AG04450 (cell line): Measurements from ENCODE around the gene SLX9. TPM values are rescaled to one million over a fixed set of nuclear protein-coding genes. Genes with fewer than 3 reads are reported as not detected.

ENCODE experiments used
- CTCF ChIA-PET: fragments of 300-600, 350-600 bp; formaldehyde crosslinking; extraction: SDS; loops from one replicate; lab custom pipeline; 2022; ENCODE audit warnings: antibody characterized with exemption, inconsistent platforms; lab: Charles Lee
- POLR2A ChIA-PET: fragments of 350-600 bp; formaldehyde crosslinking; extraction: SDS; loops from one replicate; lab custom pipeline; 2021; ENCODE audit warnings: antibody characterized with exemption, inconsistent platforms; lab: Yijun Ruan, JAX
- DNase-seq: peaks from one replicate; pipeline ENCODE4 v3.0.0-alpha.2; 2011; ENCODE audit warnings: low read depth, low spot score
- H3K27ac ChIP-seq: one replicate; pipeline ENCODE4 v1.5.1; 2012; ENCODE audit warnings: low read depth, low read length, control low read depth
- H3K27me3 ChIP-seq: one replicate; pipeline ENCODE4 v1.6.0; 2012; ENCODE audit warnings: low read length; ENCODE audit not compliant: control insufficient read depth, insufficient read depth
- H3K4me3 ChIP-seq: 2 replicates; pipeline ENCODE4 v1.5.1; 2011; ENCODE audit warnings: mild to moderate bottlenecking, low read depth, low read length, control low read depth
- H3K9me3 ChIP-seq: 2 replicates; pipeline ENCODE4 v1.5.1; 2012; ENCODE audit warnings: low read length; ENCODE audit not compliant: control insufficient read depth, insufficient read depth
- polyA plus RNA-seq: library from polyadenylated mRNA; depleted of rRNA; stranded (reverse); fragments of >200 nt; gene quantifications from 2 replicates; pipeline ENCODE4 v1.2.3, GENCODE V29; 2011
- TF ChIP-seq, protein P1 (sequence below): IDR thresholded peaks from 2 replicates; pipeline ENCODE4 v1.5.1; 2011; ENCODE audit warnings: low read depth, low read length, control low read depth, inconsistent platforms

The SLX9 gene
- polyA plus RNA-seq, 1 experiment: 11.4 TPM

GRCh38 chr21:44947930-44948331 is 8.1 kb downstream of the SLX9 start:
- CTCF ChIA-PET: interaction anchor here (0.8 to 12.7 kb wide), 3 partner anchors 14 to 191 kb away, joined by 7 to 202 read pairs (median 63); no protein-coding TSS in a partner anchor
- POLR2A ChIA-PET: interaction anchor here (1.2 kb wide), 1 partner anchor 128 kb away, joined by 4 read pairs; no protein-coding TSS in a partner anchor
- Histone ChIP-seq H3K4me3 (no peak overlapping the region), H3K27me3 (no peaks in the 10 kb centered on the region), H3K27ac (no peak overlapping the region), H3K9me3 (no peaks in the 10 kb centered on the region; the same call in 1 of the 2 replicates)
- TF ChIP-seq, protein P1, sequence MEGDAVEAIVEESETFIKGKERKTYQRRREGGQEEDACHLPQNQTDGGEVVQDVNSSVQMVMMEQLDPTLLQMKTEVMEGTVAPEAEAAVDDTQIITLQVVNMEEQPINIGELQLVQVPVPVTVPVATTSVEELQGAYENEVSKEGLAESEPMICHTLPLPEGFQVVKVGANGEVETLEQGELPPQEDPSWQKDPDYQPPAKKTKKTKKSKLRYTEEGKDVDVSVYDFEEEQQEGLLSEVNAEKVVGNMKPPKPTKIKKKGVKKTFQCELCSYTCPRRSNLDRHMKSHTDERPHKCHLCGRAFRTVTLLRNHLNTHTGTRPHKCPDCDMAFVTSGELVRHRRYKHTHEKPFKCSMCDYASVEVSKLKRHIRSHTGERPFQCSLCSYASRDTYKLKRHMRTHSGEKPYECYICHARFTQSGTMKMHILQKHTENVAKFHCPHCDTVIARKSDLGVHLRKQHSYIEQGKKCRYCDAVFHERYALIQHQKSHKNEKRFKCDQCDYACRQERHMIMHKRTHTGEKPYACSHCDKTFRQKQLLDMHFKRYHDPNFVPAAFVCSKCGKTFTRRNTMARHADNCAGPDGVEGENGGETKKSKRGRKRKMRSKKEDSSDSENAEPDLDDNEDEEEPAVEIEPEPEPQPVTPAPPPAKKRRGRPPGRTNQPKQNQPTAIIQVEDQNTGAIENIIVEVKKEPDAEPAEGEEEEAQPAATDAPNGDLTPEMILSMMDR: no peak
- no peak for DNase-seq

DNA sequence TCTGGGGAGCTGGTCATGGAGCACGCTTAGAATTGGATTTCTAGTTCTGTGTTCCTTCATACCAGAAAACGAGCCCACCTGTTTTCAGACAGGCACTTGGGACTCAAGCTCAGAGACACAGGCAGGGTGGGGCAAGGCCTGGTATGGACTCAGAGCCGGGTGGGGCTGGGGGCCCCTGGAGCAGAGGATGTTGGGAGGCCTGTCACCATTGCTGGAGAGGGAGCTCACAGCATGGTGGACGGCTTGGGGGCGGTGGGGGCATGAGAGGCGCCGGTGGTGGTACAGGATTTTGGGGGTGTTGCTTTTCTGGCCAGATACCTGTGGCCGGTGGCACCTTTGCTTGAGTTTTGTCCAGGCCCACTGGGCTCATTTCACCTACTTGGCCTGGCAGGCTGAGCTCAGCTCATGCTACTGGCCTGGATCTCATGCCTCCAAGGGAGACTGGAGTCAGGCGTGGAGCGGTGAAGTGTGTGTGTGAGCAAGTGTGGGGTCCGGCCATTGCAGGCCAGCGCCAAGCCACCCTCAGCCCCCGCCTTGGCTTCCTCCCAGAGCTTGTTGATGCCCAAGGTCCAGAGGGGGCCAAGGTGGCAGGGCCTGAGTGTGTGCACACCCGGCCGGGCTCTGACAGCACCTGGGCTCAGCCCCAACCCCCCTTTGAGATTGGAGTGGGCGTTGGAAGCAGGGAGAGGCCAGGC is 8.7 kb downstream of the SLX9 start:
- CTCF ChIA-PET: interaction anchor here (0.8 to 12.7 kb wide), 6 partner anchors 10 to 191 kb away, joined by 7 to 202 read pairs (median 16); no protein-coding TSS in a partner anchor
- Histone ChIP-seq H3K9me3 (no peaks in the 10 kb centered on the region; the same call in 1 of the 2 replicates), H3K4me3 (no peak overlapping the region), H3K27me3 (no peaks in the 10 kb centered on the region), H3K27ac (no peak overlapping the region)
- TF ChIP-seq, protein P1: no peak
- POLR2A ChIA-PET: interaction anchor here (1.2 kb wide), 1 partner anchor 128 kb away, joined by 4 read pairs; no protein-coding TSS in a partner anchor
- no peak for DNase-seq

GRCh38 chr21:44949161-44949778 is 9.4 kb downstream of the SLX9 start:
- H3K4me3 ChIP-seq: no peak overlapping the region
- CTCF ChIA-PET: interaction anchor here (0.5 to 12.7 kb wide), 25 partner anchors 9 to 307 kb away, joined by 3 to 202 read pairs (median 6); partner anchors contain the start of gene SLX9
- H3K9me3 ChIP-seq: peaks cover 2% of the 10 kb centered on the region; the same call in 1 of the 2 replicates
- H3K27me3 ChIP-seq: no peaks in the 10 kb centered on the region
- H3K27ac ChIP-seq: no peak overlapping the region
- no peak for DNase-seq
- POLR2A ChIA-PET: interaction anchor here (0.6 to 0.8 kb wide), 2 partner anchors 181 to 188 kb away, joined by 3 read pairs; no protein-coding TSS in a partner anchor
- TF ChIP-seq, protein P1: no peak

DNA sequence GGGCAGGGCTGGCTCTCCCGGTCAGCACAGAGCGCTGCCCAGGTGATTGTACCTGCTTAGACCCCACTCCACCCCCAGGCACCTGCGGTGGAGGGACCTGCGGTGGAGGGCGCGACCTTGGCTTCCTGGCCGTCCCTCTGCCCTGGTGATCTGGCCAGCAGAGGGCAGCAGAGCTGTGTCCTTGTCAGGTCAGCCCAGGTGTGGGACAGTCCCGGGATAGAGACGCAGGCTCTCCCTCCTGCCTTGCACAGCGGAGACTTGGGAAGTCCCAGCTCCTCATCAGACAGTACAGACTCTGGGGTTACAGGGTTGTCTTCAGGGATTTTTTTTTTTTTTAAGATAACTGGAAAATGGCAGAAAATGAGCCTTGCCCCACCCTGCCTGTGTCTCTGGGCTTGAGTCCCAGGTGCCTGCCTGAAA is 10.0 kb downstream of the SLX9 start:
- H3K4me3 ChIP-seq: no peak overlapping the region
- DNase-seq: no peak
- H3K27me3 ChIP-seq: no peaks in the 10 kb centered on the region
- TF ChIP-seq, protein P1: peak; percentile 92
- POLR2A ChIA-PET: interaction anchor here (0.6 to 0.8 kb wide), 4 partner anchors 110 to 187 kb away, joined by 3 to 5 read pairs (median 3); no protein-coding TSS in a partner anchor
- no peak overlapping the region for H3K27ac ChIP-seq
- CTCF ChIA-PET: interaction anchor here (0.5 to 12.7 kb wide), 34 partner anchors 9 to 872 kb away, joined by 3 to 202 read pairs (median 5); partner anchors contain the start of gene SLX9
- H3K9me3 ChIP-seq: peaks cover 4% of the 10 kb centered on the region; the same call in 1 of the 2 replicates
